ENCODE results near the gene NCR2. TPM values are rescaled to one million over a fixed set of nuclear protein-coding genes. Genes with fewer than 3 reads are reported as not detected.

Gene NCR2
- total and polyA plus RNA-seq, 2 donors (not counting 1 experiment from before 2014, with no cell fraction given): not detected

- ChIA-PET CTCF (interaction anchor here (0.6 to 3.3 kb wide), 17 partner anchors 14 to 411 kb away, joined by 3 to 14 read pairs (median 5); partner anchors contain the start of gene NCR2), POLR2A (no interaction called here)
- Histone ChIP-seq H4K20me1 (ENCODE audit: control insufficient read depth, insufficient read depth, low read length, poor library complexity, severe bottlenecking) (no peaks in the 10 kb centered on the region), H3K27me3 (replicated peaks in 1 of 4; ENCODE audit: control extremely low read depth in 1 of 4, control insufficient read depth in 3 of 4, insufficient read depth in 4 of 4, low read length in 3 of 4) (peaks cover 2 to 53% (median 23%) of the 10 kb centered on the region in 4 experiments), H3K4me1 (ENCODE audit: control insufficient read depth in 2 of 2, insufficient read depth in 2 of 2, low read length in 2 of 2) (peaks cover 16 to 23% of the 10 kb centered on the region in 2 donors), H3K4me2 (replicated peaks; ENCODE audit: low read depth, low read length, poor library complexity, severe bottlenecking) (no peak overlapping the region), H3K79me2 (ENCODE audit: control insufficient read depth, insufficient read depth, low read length) (no peaks in the 10 kb centered on the region), H2AFZ (ENCODE audit: insufficient read depth, low read depth, low read length, poor library complexity, severe bottlenecking) (no peak overlapping the region), H3K9ac (ENCODE audit: low read length) (no peak overlapping the region), H3K9me3 (ENCODE audit: control extremely low read depth in 1 of 3, control insufficient read depth in 2 of 3, insufficient read depth in 1 of 3, low read length in 2 of 3) (peaks cover 0 to under 1% (median 0%) of the 10 kb centered on the region in 3 donors), H3K27ac (ENCODE audit: low read length in 2 of 2) (no peak overlapping the region), H3K36me3 (replicated peaks in 1 of 2; ENCODE audit: control extremely low read depth in 1 of 2, control insufficient read depth in 1 of 2, extremely low read depth in 1 of 2, insufficient read depth in 2 of 2, low read length in 1 of 2) (no peaks in the 10 kb centered on the region), H3K4me3 (ENCODE audit: control extremely low read depth in 1 of 5, extremely low read depth in 1 of 5, insufficient read depth in 1 of 5, low read depth in 2 of 5, low read length in 4 of 5) (no peak overlapping the region)
- 20% methylated on average over 1 of the region's 2 CpGs for WGBS (ENCODE audit: insufficient coverage)
- no peak overlapping the region for H3K27ac Mint-ChIP-seq
- intact Hi-C loops (cut with micrococcal nuclease): loop anchor here (2.0 kb wide), 3 partner anchors 57 to 409 kb away; no protein-coding TSS in a partner anchor
- ATAC-seq (ENCODE audit: low read depth): no peak
- peaks cover 55% of the 10 kb centered on the region for H3K27me3 Mint-ChIP-seq
- peaks cover 22% of the 10 kb centered on the region for H3K4me1 Mint-ChIP-seq
- no peak for TF ChIP-seq EZH2 (IDR thresholded peaks at IDR 0.05; ENCODE audit: borderline replicate concordance, insufficient read depth, low read depth, low read length, poor library complexity, severe bottlenecking)
- TF ChIP-seq CTCF (IDR thresholded peaks at IDR 0.05): no peak
- DNase-seq: no peak
- H3K9me3 Mint-ChIP-seq (ENCODE audit: insufficient read depth): no peaks in the 10 kb centered on the region
- no peak overlapping the region for H3K4me3 Mint-ChIP-seq
Measured at GRCh38 chr6:41367700-41368099, 32.3 kb downstream of the NCR2 start.

- Histone ChIP-seq H3K9ac (ENCODE audit: low read length) (no peak overlapping the region), H3K4me2 (replicated peaks; ENCODE audit: low read depth, low read length, poor library complexity, severe bottlenecking) (no peak overlapping the region), H3K79me2 (ENCODE audit: control insufficient read depth, insufficient read depth, low read length) (no peaks in the 10 kb centered on the region), H3K27ac (ENCODE audit: low read length in 2 of 2) (no peak overlapping the region), H3K4me1 (ENCODE audit: control insufficient read depth in 2 of 2, insufficient read depth in 2 of 2, low read length in 2 of 2) (peaks cover 43 to 51% of the 10 kb centered on the region in 2 donors), H3K9me3 (ENCODE audit: control extremely low read depth in 1 of 3, control insufficient read depth in 2 of 3, insufficient read depth in 1 of 3, low read length in 2 of 3) (peaks cover 0 to 22% (median 0%) of the 10 kb centered on the region in 3 donors), H3K27me3 (replicated peaks in 1 of 4; ENCODE audit: control extremely low read depth in 1 of 4, control insufficient read depth in 3 of 4, insufficient read depth in 4 of 4, low read length in 3 of 4) (peaks cover 2 to 80% (median 45%) of the 10 kb centered on the region in 4 experiments), H2AFZ (ENCODE audit: insufficient read depth, low read depth, low read length, poor library complexity, severe bottlenecking) (no peak overlapping the region), H4K20me1 (ENCODE audit: control insufficient read depth, insufficient read depth, low read length, poor library complexity, severe bottlenecking) (no peaks in the 10 kb centered on the region), H3K4me3 (ENCODE audit: control extremely low read depth in 1 of 5, extremely low read depth in 1 of 5, insufficient read depth in 1 of 5, low read depth in 2 of 5, low read length in 4 of 5) (no peak overlapping the region), H3K36me3 (replicated peaks in 1 of 2; ENCODE audit: control extremely low read depth in 1 of 2, control insufficient read depth in 1 of 2, extremely low read depth in 1 of 2, insufficient read depth in 2 of 2, low read length in 1 of 2) (no peaks in the 10 kb centered on the region)
- Mint-ChIP-seq H3K9me3 (ENCODE audit: insufficient read depth) (no peaks in the 10 kb centered on the region), H3K27ac (no peak overlapping the region), H3K27me3 (peaks cover 63% of the 10 kb centered on the region), H3K4me3 (peak overlapping the region; percentile 8), H3K4me1 (peaks cover 45% of the 10 kb centered on the region)
- ChIA-PET POLR2A (no interaction called here), CTCF (interaction anchor here (0.9 to 3.3 kb wide), 6 partner anchors 8 to 311 kb away, joined by 3 to 13 read pairs (median 4); no protein-coding TSS in a partner anchor)
- WGBS (ENCODE audit: insufficient coverage): 84% methylated on average over 4 of the region's 6 CpGs
- no peak for ATAC-seq (ENCODE audit: low read depth)
- TF ChIP-seq CTCF (IDR thresholded peaks at IDR 0.05): no peak
- TF ChIP-seq EZH2 (IDR thresholded peaks at IDR 0.05; ENCODE audit: borderline replicate concordance, insufficient read depth, low read depth, low read length, poor library complexity, severe bottlenecking): no peak
- intact Hi-C loops (cut with micrococcal nuclease): no loop called here
- DNase-seq: peak; percentile 24
Measured at GRCh38 chr6:41370488-41371111, 35.2 kb downstream of the NCR2 start.

Data from B cell (primary cell).